ENCODE data around the gene NOXO1.

DNA sequence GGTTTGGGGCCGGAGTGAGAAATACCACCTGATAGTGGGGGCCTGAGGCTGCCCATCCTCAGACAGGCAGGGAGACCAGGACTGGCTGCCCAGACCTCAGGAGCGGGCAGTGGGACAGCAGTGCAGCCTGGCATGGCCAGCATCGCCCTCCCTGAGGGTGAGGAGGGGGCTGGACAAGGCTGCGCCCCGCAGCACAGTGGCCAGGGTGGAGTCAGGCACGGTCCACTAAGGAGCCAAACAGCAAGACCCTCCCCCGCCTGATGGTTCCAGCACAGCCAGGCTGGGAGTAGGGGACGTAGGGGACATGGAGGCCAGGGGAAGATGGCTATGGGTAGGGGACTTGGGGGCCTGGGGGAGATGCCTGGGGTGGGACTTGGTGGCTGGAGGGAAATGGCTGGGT, 25.0 kb upstream of the NOXO1 start:
- TF ChIP-seq YY1 (IDR thresholded peaks at IDR 0.05; ENCODE audit: insufficient read depth, insufficient read length), result no peak
- TF ChIP-seq SUZ12 (IDR thresholded peaks at IDR 0.05; ENCODE audit: extremely low read depth, insufficient read depth, insufficient read length), result no peak

All from NT2/D1 (cell line).